BLaER1 treated with 17β-estradiol and CSF1 and Interleukin-3, amounts not matched to agents 10 nM and 100 nM (cell line): Measurements from ENCODE around the gene ATRIP.
A peak's percentile ranks its signal among the peaks of the same experiment; 100 is the strongest.
"Not testable (repeated sequence)": the region's sequence is repeated elsewhere in the genome, so short reads cannot be mapped to it uniquely, and the experiment has no call there.

Experiments
- H3K27ac ChIP-seq, 11 experiments: shearing (Covaris generic); formaldehyde crosslinking; 2 replicates each; pipeline ENCODE4 v1.8.1; 2022
- H3K27me3 ChIP-seq, 11 experiments: shearing (Covaris generic); formaldehyde crosslinking; 2 replicates each; pipeline ENCODE4 v1.8.1; 2022
- H3K36me3 ChIP-seq, 11 experiments: shearing (Covaris generic); formaldehyde crosslinking; 2 replicates each; pipeline ENCODE4 v1.8.1; 2022
- H3K4me1 ChIP-seq, 10 experiments: shearing (Covaris generic); formaldehyde crosslinking; 2 replicates each; pipeline ENCODE4 v1.8.1; 2022
- H3K4me2 ChIP-seq, 11 experiments: shearing (Covaris generic); formaldehyde crosslinking; 2 replicates each; pipeline ENCODE4 v1.8.1; 2022
- H3K4me3 ChIP-seq, 10 experiments: shearing (Covaris generic); formaldehyde crosslinking; 2 replicates each; pipeline ENCODE4 v1.8.1; 2022
- H3K9ac ChIP-seq, 11 experiments: shearing (Covaris generic); formaldehyde crosslinking; 2 replicates each; pipeline ENCODE4 v1.8.1; 2022
- H3K9me3 ChIP-seq, 11 experiments: shearing (Covaris generic); formaldehyde crosslinking; replicated peaks in 1 of 11; 2 replicates each; pipeline ENCODE4 v1.8.1; 2022
- H4K20me1 ChIP-seq, 11 experiments: shearing (Covaris generic); formaldehyde crosslinking; 2 replicates each; pipeline ENCODE4 v1.8.1; 2022
- Cebpa-rat ChIP-seq, 11 experiments: shearing (Covaris generic); IDR thresholded peaks; 2 replicates each; pipeline ENCODE4 v1.8.1; 2022

Gene ATRIP

DNA sequence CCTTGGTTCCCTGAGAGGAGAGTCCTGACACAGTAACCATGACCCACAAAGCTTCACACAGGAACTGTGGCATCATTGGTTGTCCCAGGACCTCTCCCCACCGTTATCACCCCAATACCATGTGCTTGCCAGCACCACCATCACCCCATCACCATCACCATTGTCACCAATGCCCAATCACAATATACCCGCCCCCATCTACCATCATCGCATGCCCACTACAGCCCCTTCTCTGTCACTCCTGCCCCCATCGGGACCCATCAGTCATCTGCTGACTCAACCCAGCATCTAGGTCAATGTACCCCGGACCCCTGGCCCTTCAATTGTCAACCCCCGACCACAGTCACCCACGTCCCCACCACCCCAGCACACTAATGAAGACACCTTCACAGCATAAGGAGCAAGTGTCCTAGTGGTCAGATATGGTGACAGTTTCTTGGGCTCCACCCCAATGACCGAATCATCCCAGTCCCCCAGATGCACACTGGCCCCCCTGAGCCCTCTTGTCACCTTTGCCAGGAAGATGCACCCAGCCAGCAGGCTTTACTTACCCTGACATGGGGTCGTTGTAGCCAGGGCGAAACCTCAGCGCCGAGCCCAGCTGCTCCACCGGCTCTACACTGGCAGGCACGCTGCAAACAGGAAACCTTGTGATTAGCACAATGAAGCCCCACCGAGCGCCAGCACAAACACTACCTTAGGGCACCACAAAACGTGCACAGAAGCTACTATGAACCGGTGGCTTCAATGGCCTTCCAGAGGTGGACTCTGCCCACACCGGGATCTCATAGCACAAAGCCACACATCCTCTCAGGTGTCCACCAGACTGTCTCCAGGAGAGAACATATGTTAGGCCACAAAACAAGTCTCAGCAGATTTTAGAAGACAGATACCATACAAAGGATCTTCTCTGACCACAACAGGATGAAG is 32.4 kb downstream of the ATRIP start:
- Histone ChIP-seq H3K27ac (peak overlapping the region in 10 of 11 experiments; percentile 18 to 90 (median 84); a peak in 19 of 22 replicates), H3K9ac (peak overlapping the region; percentile 9 to 76 (median 73); a peak in 20 of 22 replicates), H4K20me1 (peaks cover 0 to 12% (median 0%) of the 10 kb centered on the region in 11 experiments; a peak in 1 of 22 replicates), H3K36me3 (peaks cover 0 to 27% (median 0%) of the 10 kb centered on the region in 11 experiments; a peak in 9 of 22 replicates), H3K27me3 (no peaks in the 10 kb centered on the region), H3K4me3 (peak overlapping the region in 5 of 10 experiments; percentile 17 to 43 (median 36); a peak in 10 of 20 replicates), H3K4me1 (peaks cover 50 to 73% (median 61%) of the 10 kb centered on the region in 10 experiments), H3K4me2 (peak overlapping the region; percentile 43 to 93 (median 87)), H3K9me3 (no peaks in the 10 kb centered on the region)
- no peak for TF ChIP-seq Cebpa-rat (IDR thresholded peaks at IDR 0.05)

DNA sequence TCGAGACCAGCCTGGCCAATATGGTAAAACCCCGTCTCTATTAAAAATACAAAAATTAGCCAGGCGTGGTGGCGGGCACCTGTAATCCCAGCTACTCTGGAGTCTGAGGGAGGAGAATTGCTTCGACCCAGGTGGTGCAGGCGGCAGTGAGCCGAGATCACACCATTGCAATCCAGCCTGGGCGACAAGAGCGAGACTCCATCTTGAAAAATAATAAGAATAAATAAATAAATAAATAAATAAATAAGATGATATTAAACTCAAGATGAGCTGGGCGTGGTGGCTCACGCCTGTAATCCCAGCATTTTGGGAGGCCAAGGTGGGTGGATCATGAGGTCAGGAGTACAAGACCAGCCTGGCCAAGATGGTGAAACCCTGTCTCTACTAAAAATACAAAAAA is 34.4 kb downstream of the ATRIP start:
- Histone ChIP-seq H4K20me1 (peaks cover 0 to 12% (median 0%) of the 10 kb centered on the region in 11 experiments; a peak in 1 of 22 replicates), H3K36me3 (peaks cover 0 to 24% (median 0%) of the 10 kb centered on the region in 11 experiments; a peak in 6 of 22 replicates), H3K4me2 (peak overlapping the region in 8 of 11 experiments; percentile 25 to 89 (median 72); a peak in 12 of 22 replicates)

DNA sequence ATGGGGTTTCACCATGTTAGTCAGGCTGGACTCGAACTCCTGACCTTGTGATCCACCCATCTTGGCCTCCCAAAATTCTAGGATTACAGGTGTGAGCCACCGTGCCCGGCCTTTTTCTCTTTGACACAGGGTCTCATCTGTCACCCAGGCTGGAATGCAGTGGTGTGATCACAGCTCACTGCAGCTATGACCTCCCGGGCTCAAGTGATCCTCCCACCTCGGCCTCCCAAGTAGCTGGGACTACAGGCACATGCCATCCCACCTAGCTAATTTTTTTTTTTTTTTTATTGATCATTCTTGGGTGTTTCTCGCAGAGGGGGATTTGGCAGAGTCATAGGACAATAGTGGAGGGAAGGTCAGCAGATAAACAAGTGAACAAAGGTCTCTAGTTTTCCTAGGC is 36.3 kb downstream of the ATRIP start:
- not testable (repeated sequence) for H3K27me3 ChIP-seq, H3K9me3 ChIP-seq, H3K27ac ChIP-seq, H3K9ac ChIP-seq, H4K20me1 ChIP-seq, H3K4me3 ChIP-seq, H3K4me2 ChIP-seq
- peaks cover 32 to 41% (median 36%) of the 10 kb centered on the region in 10 experiments for H3K4me1 ChIP-seq
- H3K36me3 ChIP-seq, result peaks cover 0 to 35% (median 0%) of the 10 kb centered on the region in 11 experiments; a peak in 5 of 22 replicates

More for the DNA sequence above, 34.4 kb downstream of the ATRIP start:
- not testable (repeated sequence) for H3K27me3 ChIP-seq, H3K4me3 ChIP-seq, H3K9ac ChIP-seq, H3K9me3 ChIP-seq, H3K27ac ChIP-seq
- H3K4me1 ChIP-seq, result peaks cover 48 to 61% (median 55%) of the 10 kb centered on the region in 10 experiments

DNA sequence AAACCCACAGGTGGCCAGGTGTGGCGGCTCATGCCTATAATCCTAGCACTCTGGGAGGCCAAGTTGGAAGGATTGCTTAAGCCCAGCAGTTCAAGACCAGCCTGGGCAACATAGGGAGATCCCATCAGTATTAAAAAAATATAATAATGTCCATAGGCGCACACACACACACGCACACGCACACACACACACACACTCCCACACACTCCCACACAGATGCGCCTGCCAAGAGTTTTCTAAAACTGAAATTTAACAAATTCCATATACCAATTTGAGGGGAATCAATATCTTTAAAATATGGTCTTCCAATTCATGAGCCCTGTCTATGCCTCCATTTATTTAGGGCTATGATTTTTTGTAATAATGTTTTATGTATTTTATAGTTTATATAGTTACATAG is 40.4 kb downstream of the ATRIP start:
- H3K27ac ChIP-seq, result no peak overlapping the region
- H3K9me3 ChIP-seq, result no peaks in the 10 kb centered on the region
- no peak overlapping the region for H3K4me3 ChIP-seq
- H3K27me3 ChIP-seq, result no peaks in the 10 kb centered on the region
- no peaks in the 10 kb centered on the region for H4K20me1 ChIP-seq
- TF ChIP-seq Cebpa-rat (IDR thresholded peaks at IDR 0.05), result no peak
- no peak overlapping the region for H3K9ac ChIP-seq
- H3K4me1 ChIP-seq, result peaks cover 0 to 10% (median 2%) of the 10 kb centered on the region in 10 experiments; a peak in 3 of 20 replicates
- H3K36me3 ChIP-seq, result peaks cover 0 to 58% (median 6%) of the 10 kb centered on the region in 11 experiments; a peak in 9 of 22 replicates
- H3K4me2 ChIP-seq, result no peak overlapping the region

DNA sequence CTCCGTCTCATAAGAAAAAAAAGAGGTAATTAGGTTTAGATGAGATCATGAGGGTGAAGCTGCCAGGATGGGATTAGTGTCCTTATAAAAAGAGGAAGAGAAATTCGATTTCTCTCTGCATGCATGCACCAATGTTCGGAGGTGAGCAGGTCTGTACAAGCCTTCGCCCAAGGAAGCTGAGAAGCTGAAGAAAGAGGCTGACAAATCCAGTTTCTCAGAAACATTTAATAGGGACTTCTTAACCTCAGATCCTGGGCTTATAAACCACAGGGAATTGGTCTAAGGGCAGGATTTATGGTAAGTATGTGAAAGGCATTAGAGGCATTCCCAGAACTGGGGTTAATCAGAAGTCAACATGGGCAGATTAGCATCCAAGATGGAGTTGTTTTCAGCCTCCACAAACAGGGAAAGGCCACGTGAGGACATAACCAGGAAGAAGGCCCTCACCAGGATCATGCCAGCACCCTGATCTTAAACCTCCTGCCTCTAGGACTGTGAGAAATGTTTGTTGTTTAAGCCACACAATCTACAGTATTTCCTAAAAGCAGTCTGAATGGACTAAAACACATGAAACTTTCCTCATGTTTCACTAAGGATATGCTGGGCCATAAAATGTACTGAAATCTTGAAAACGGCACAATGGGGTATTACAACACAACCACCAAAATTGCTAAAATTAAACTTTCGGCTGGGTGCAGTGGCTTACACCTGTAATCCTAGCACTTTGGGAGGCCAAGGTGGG is 46.1 kb downstream of the ATRIP start:
- Histone ChIP-seq H4K20me1 (peaks cover 0 to 8% (median 0%) of the 10 kb centered on the region in 11 experiments; a peak in 1 of 22 replicates), H3K36me3 (peaks cover 16 to 82% (median 40%) of the 10 kb centered on the region in 11 experiments), H3K9me3 (no peaks in the 10 kb centered on the region), H3K9ac (no peak overlapping the region), H3K27ac (no peak overlapping the region), H3K4me1 (peaks cover 0 to 11% (median 6%) of the 10 kb centered on the region in 10 experiments; a peak in 9 of 20 replicates), H3K4me3 (no peak overlapping the region), H3K27me3 (no peaks in the 10 kb centered on the region), H3K4me2 (peak overlapping the region in 2 of 11 experiments; percentile 3 to 27; a peak in 3 of 22 replicates)
- TF ChIP-seq Cebpa-rat (IDR thresholded peaks at IDR 0.05), result no peak

DNA sequence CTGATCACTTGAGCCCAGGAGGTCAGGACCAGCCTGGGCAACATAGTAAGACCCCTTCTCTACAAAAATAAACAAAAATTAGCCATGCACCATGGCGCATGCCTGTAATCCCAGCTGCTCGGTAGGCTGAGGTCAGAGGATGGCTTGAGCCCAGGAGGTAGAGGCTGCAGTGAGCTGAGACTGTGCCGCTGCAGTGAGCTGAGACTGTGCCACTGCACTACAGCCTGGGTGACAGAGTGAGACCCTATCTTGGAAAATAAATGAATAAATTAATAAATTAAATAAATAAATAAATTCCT is 46.6 kb downstream of the ATRIP start:
- H3K27me3 ChIP-seq, result no peaks in the 10 kb centered on the region
- H3K9ac ChIP-seq, result no peak overlapping the region
- peaks cover 0 to 2% (median 1%) of the 10 kb centered on the region in 11 experiments; a peak in 8 of 22 replicates for H3K9me3 ChIP-seq
- H3K27ac ChIP-seq, result no peak overlapping the region
- H4K20me1 ChIP-seq, result peaks cover 0 to 8% (median 0%) of the 10 kb centered on the region in 11 experiments; a peak in 1 of 22 replicates
- peaks cover 21 to 86% (median 45%) of the 10 kb centered on the region in 11 experiments for H3K36me3 ChIP-seq
- TF ChIP-seq Cebpa-rat (IDR thresholded peaks at IDR 0.05), result no peak
- H3K4me1 ChIP-seq, result peaks cover 0 to 11% (median 6%) of the 10 kb centered on the region in 10 experiments; a peak in 9 of 20 replicates
- H3K4me2 ChIP-seq, result peak overlapping the region in 1 of 11 experiments; percentile 27; a peak in 1 of 22 replicates
- no peak overlapping the region for H3K4me3 ChIP-seq

DNA sequence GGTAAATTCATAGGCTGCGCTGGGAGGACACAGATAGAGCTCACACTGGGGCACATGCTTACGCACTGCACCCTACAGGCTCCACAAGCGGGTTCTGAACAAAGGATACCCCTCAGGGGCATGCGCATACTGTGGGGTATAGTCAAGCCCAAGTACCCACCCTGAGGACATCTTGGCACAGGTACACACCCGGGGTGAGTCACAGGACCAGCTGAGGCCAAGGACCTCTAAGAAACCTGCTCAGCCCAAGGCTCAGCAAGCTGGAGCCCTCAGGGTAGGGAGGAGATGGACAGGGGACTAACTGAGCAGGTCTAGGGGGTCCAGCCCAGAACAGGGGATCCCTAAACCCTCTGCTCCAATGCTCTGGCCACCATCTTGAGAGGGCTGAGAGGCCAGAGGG is 54.1 kb downstream of the ATRIP start:
- Histone ChIP-seq H3K27me3 (no peaks in the 10 kb centered on the region; a peak in 1 of 22 replicates), H3K4me3 (no peak overlapping the region), H3K9ac (no peak overlapping the region), H3K4me1 (peaks cover 31 to 47% (median 39%) of the 10 kb centered on the region in 10 experiments), H3K4me2 (peak overlapping the region in 5 of 11 experiments; percentile 85 to 99 (median 98); a peak in 6 of 22 replicates), H3K36me3 (peaks cover 24 to 58% (median 52%) of the 10 kb centered on the region in 11 experiments), H3K9me3 (peaks cover 0 to 14% (median 8%) of the 10 kb centered on the region in 11 experiments; a peak in 12 of 22 replicates), H4K20me1 (peaks cover 0 to 23% (median 0%) of the 10 kb centered on the region in 11 experiments; a peak in 4 of 22 replicates), H3K27ac (no peak overlapping the region)
- no peak for TF ChIP-seq Cebpa-rat (IDR thresholded peaks at IDR 0.05)

DNA sequence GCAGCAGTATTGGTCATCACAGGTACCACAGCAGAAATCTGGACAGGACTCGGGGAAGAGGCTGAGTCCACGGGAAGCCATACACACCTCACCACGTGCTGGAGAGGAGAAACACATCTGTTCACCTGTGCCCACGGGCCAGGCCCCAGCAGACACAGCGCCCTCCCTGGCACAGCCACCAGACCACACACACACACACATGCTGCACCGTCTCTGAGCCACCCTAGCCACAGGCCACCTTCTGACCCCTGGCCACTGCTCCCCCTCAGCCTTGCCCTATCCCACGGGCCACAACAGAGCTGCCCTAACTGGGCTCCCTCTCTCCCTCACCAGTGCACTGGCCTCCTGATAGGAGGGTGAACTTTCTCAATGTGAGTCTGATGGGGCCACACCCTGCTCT is 54.7 kb downstream of the ATRIP start:
- peaks cover 20 to 52% (median 46%) of the 10 kb centered on the region in 11 experiments for H3K36me3 ChIP-seq
- no peaks in the 10 kb centered on the region; a peak in 1 of 22 replicates for H3K27me3 ChIP-seq
- H3K4me2 ChIP-seq, result peak overlapping the region in 6 of 11 experiments; percentile 13 to 99 (median 98); a peak in 8 of 22 replicates
- H3K4me1 ChIP-seq, result peaks cover 33 to 53% (median 43%) of the 10 kb centered on the region in 10 experiments
- peaks cover 0 to 22% (median 0%) of the 10 kb centered on the region in 11 experiments; a peak in 4 of 22 replicates for H4K20me1 ChIP-seq
- H3K27ac ChIP-seq, result no peak overlapping the region
- H3K4me3 ChIP-seq, result no peak overlapping the region
- peaks cover 0 to 14% (median 8%) of the 10 kb centered on the region in 11 experiments; a peak in 12 of 22 replicates for H3K9me3 ChIP-seq
- no peak overlapping the region; a peak in 1 of 22 replicates for H3K9ac ChIP-seq
- no peak for TF ChIP-seq Cebpa-rat (IDR thresholded peaks at IDR 0.05)
